Mucosa of descending colon (tissue), 3 donors: Measurements from ENCODE around the gene SERTAD1. TPM values are rescaled to one million over a fixed set of nuclear protein-coding genes. Genes with fewer than 3 reads are reported as not detected.

Source experiments
- ATAC-seq: fragments of 200-7000 bp; cut with Tn5 transposase; one replicate; pipeline ENCODE4 v1.9.1; 2020; ENCODE audit warnings: mild to moderate bottlenecking, moderate library complexity
- DNase-seq, 3 donors: peaks; one replicate each; pipeline ENCODE4 v3.0.0-alpha.2; 2020
- H3K36me3 ChIP-seq: fragments of 200-600 bp; one replicate; pipeline ENCODE4 v1.8.0; 2021; ENCODE audit warnings: low read depth, mild to moderate bottlenecking
- H3K4me1 ChIP-seq: fragments of 200-600 bp; one replicate; pipeline ENCODE4 v1.8.0; 2021; ENCODE audit warnings: low read depth, mild to moderate bottlenecking
- H3K4me3 ChIP-seq: fragments of 200-600 bp; one replicate; pipeline ENCODE4 v1.8.0; 2021; ENCODE audit warnings: mild to moderate bottlenecking
- H3K9me3 ChIP-seq: fragments of 200-600 bp; one replicate; pipeline ENCODE4 v1.8.0; 2021; ENCODE audit warnings: mild to moderate bottlenecking
- CTCF ChIP-seq: fragments of 200-600 bp; IDR thresholded peaks from one replicate; pipeline ENCODE4 v1.8.0; 2022; ENCODE audit warnings: antibody characterized with exemption, mild to moderate bottlenecking
- intact Hi-C, 2 donors: fragments of 100-400 bp; cut with DNase I in 1 of 2; cut with micrococcal nuclease in 1 of 2; formaldehyde crosslinking; loops; one replicate each; pipeline versions ENCODE4 v1.11.0 to v1.11.1; 2022; cut with DNase I, micrococcal nuclease
- total RNA-seq, 3 donors: library from RNA; stranded (reverse); fragmentation: NEBNext Ultra II Directional in 2 of 3; extraction: Animal tissue kit (Norgen Biotek cat#: 25700) in 2 of 3; gene quantifications; one replicate each; pipeline versions ENCODE4 v1.2.1 to v1.2.4, GENCODE V29; 2021 to 2023
- donor health status: DM: no; HTN: no; CAD: no; lungs with moderate emphysema.
- donor health status: DM: no; HTN: no; CAD: no.
- donor health status: DM: no; HTN: yes; CAD: no.

The SERTAD1 gene
- total RNA-seq, 3 donors from 2014 or later = 12.1 to 16.7 (median 14.0) TPM

GRCh38 chr19:40466985-40467734 lies 41.4 kb upstream of the SERTAD1 start, which contains the start of gene SPTBN4:
SPTBN4 (plus strand) TSS chr19:40467001; CDS start chr19:40472622, 5,621 bp downstream.
- DNase-seq (peak in 2 of 3 donors; percentile 49 to 64), ATAC-seq (no peak)
- no peak for TF ChIP-seq CTCF
- peak within 1 kb of the TSS; percentile 64 for H3K4me3 ChIP-seq
- H3K36me3 ChIP-seq = peaks cover 4% of the 10 kb centered on the region
- peaks cover 24% of the 10 kb centered on the region for H3K4me1 ChIP-seq
- intact Hi-C loops = no loop called here
- no peaks in the 10 kb centered on the region for H3K9me3 ChIP-seq

- H3K9me3 ChIP-seq = no peaks in the 10 kb centered on the region
- H3K4me3 ChIP-seq = peak overlapping the region; percentile 64
- peaks cover 24% of the 10 kb centered on the region for H3K4me1 ChIP-seq
- peak in 2 of 3 donors; percentile 63 to 77 for DNase-seq
- intact Hi-C loops = no loop called here
- no peak for TF ChIP-seq CTCF
- H3K36me3 ChIP-seq = peaks cover 4% of the 10 kb centered on the region
- ATAC-seq = peak; percentile 50
Observed at GRCh38 chr19:40466219-40466984, 40.6 kb upstream of the SERTAD1 start.

DNA sequence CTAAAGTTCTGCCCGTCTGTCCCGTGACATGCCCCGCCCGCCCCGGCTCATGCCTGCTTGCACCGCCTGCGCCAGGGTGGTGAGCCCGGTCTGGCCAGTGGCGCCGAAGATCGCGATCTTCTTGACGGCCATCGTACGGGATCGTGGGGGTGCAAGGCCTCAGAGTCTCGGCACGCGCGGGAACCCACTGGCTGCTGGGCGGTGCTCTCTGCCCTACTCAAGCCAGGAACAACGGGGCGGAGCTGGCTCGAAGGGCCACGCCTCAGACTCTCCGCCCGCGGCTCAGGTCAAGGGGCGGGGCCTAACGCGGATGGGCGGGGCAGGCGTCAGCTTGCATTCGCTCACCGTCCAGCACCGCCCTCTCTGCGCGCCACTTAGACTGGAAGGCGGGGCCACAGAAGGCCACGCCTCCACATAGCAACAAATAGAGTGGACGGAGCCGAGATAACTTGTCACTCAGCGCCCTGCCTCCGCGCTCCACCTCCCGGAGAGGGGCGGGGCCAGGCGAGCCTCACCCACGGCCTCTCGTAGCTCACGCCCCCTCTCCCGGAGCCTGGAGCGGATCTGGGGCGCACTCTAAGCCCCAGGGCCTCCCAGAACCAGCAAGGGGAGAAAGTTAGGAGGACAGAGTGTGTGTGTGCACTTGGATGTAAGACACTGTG lies 39.9 kb upstream of the SERTAD1 start, which contains the start of gene BLVRB:
TSS of gene BLVRB (minus strand) at position 189 of the 662 bp plus-strand sequence. CDS start at position 132, 57 bp downstream.
- Histone ChIP-seq H3K36me3 (peaks cover 4% of the 10 kb centered on the region), H3K9me3 (no peaks in the 10 kb centered on the region), H3K4me3 (peak within 1 kb of the TSS; percentile 64), H3K4me1 (peaks cover 27% of the 10 kb centered on the region)
- ATAC-seq (peak; percentile 94), DNase-seq (peak; percentile 100)
- TF ChIP-seq CTCF = no peak
- intact Hi-C loops = no loop called here

DNA sequence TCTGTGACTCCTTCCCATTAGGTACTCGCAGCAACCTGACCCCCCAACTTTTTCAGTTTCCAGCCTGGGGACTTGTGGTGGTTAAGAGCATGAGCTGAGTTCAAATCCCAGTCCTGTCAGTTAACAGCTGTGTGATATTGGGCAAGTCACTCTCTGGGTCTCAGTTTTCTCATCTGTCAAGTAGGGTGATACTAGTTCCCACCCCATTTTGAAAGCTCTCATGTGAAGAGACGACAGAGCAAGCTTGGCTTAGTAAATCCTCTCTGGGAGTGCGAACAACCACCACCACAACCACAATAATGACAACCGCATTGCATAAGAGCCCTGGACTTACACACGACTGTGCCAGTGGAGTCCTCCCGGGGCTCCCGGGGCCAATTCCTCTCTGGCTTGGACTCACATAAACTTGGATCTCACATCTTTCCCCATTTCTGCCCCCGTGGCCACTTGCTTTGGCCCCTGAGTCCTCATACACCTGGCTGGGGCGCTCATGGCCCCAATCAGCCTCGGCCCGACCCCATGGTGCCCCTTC lies 39.3 kb upstream of the SERTAD1 start:
- H3K4me1 ChIP-seq = peaks cover 27% of the 10 kb centered on the region
- peaks cover 4% of the 10 kb centered on the region for H3K36me3 ChIP-seq
- peak overlapping the region; percentile 64 for H3K4me3 ChIP-seq
- DNase-seq = no peak
- ATAC-seq = peak; percentile 30
- no peak for TF ChIP-seq CTCF
- no peaks in the 10 kb centered on the region for H3K9me3 ChIP-seq
- intact Hi-C loops = no loop called here
